GM18505 (cell line): Measurements from ENCODE around the gene CREB3L2.
"Not testable (repeated sequence)": the region's sequence is repeated elsewhere in the genome, so short reads cannot be mapped to it uniquely, and the experiment has no call there.

Source experiments
- ATAC-seq: cut with Tn5 transposase; IDR thresholded peaks from one replicate; pipeline ENCODE4 v1.9.1; 2021; ENCODE audit not compliant: unreplicated experiment
- POLR2A ChIP-seq: IDR thresholded peaks from 4 replicates; pipeline ENCODE4 v1.6.1; 2011; ENCODE audit warnings: borderline replicate concordance; ENCODE audit not compliant: insufficient read depth, insufficient read length; ENCODE audit errors: extremely low read depth

CREB3L2 gene, protein sequence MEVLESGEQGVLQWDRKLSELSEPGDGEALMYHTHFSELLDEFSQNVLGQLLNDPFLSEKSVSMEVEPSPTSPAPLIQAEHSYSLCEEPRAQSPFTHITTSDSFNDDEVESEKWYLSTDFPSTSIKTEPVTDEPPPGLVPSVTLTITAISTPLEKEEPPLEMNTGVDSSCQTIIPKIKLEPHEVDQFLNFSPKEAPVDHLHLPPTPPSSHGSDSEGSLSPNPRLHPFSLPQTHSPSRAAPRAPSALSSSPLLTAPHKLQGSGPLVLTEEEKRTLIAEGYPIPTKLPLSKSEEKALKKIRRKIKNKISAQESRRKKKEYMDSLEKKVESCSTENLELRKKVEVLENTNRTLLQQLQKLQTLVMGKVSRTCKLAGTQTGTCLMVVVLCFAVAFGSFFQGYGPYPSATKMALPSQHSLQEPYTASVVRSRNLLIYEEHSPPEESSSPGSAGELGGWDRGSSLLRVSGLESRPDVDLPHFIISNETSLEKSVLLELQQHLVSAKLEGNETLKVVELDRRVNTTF

DNA sequence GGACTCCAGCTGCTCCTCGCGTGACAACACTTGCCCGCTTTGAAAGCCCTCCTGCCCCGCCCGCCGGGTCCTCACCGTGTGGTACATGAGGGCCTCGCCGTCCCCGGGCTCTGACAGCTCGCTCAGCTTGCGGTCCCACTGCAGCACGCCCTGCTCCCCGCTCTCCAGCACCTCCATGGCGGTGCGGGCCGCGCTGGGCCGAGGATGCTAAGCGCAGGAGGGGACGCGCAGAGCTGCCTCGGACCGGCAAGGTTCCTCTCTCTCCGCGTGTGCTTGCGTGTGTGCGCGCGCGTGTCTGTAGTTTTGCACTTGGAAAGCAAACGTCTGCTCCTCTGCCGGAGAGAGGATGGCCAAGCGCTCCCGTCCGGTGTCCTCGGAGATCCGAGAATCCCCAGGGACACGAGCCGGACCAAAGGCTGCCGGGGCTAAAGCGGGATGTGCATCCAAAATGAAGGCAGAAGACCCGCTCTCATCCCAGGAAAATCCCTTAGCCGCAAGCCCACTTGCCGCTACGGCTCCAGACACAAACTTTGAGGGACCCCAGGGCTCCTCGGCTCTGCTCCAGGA is at the start of gene CREB3L2:
CREB3L2 (minus strand) TSS at position 558 of the 567 bp plus-strand sequence; CDS start at position 177, 381 bp downstream.
- ATAC-seq = peak; percentile 41
- TF ChIP-seq POLR2A = peak; percentile 58

DNA sequence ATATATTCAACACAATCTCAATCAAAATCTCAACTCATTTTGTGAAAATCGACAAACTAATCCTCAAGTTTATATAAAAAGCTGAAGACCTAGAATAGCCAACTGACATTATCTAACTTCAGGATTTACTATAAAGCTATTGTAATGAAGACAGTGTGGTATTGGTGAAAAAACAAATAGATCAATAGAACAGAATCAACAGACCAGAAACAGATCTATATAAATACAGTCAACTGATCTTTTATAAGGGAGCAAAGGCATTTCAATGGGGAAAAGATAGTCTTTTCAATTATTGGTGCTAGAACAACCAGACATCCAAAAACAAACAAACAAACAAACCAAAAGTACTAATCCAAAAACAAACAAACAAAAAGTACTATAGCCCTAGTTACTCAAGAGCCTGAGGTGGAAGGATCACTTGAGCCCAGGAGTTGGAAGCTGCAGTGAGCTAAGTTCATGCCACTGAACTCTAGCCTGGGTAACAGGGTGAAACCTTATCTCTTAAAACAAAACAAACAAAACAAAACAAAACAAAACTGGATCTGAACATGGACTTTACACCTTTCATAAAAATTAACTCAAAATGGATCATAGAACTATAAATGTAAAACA is 47.7 kb upstream of the CREB3L2 start:
- no peak for TF ChIP-seq POLR2A
- ATAC-seq = no peak

DNA sequence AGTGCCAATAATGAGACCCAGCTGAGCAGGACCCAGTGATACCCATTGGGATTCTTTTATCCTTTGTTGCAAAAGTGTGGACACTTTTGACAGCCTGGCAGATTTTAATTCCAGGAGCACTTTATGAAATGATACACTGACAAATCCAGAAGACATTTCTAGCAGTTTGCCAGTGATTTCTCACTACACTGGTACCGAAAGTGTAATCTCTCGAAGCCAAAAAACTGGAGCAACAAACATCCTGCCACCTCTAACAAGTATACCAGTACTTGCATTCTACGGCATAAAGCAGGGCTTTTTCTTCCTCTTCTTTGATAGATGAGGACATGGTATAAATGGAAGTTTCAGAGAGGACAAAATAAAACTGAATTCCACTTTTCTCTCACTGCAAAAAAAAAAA is 46.0 kb upstream of the CREB3L2 start:
- TF ChIP-seq POLR2A = no peak
- ATAC-seq = no peak

DNA sequence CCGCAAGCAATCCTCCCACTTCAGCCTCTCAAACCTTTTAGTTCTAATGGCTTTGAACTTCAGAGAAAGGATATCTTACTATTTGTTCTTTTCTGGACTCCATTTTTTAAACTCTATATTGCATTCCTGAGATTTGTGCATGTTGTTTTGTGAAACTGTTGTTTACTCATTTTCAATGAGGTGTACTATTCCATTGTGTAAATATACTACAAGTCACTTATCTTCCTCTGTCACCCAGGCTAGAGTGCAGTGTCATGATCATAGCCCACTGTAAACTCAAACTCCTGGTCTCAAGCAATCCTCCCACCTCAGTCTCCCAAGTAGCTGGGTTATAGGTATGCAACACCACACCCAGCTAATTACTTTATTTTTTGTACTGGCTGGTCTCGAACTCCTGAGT is 43.0 kb upstream of the CREB3L2 start:
- no peak for ATAC-seq
- TF ChIP-seq POLR2A = no peak

DNA sequence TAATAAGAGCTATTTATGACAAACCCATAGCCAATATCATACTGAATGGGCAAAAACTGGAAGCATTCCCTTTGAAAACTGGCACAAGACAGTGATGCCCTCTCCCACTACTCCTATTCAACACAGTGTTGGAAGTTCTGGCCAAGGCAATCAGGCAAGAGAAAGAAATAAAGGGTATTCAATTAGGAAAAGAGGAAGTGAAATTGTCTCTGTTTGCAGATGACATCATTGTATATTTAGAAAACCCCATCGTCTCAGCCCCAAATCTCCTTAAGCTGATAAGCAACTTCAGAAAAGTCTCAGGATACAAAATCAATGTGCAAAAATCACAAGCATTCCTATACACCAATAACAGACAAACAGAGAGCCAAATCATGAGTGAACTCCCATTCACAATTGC is 38.2 kb upstream of the CREB3L2 start:
- ATAC-seq = not testable (repeated sequence)

DNA sequence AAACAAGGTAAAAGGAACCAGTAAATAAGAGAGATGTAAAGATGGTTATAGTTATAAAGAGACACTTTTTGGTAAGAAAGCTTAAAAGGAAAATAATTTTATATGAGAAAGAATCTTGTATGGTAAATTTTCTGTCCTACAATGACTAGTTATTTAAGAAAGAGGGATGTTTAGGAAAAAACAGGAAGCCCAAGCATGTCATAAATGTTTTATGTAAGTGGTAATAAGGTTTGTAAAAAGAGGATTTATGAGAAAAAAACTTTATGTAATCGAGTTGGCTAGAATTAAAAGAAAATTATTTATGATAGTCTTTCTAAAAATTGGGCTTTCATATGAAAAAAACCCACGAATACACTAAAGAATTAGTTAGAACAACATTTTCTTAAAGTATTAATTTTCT is 34.2 kb upstream of the CREB3L2 start:
- no peak for ATAC-seq
- no peak for TF ChIP-seq POLR2A

DNA sequence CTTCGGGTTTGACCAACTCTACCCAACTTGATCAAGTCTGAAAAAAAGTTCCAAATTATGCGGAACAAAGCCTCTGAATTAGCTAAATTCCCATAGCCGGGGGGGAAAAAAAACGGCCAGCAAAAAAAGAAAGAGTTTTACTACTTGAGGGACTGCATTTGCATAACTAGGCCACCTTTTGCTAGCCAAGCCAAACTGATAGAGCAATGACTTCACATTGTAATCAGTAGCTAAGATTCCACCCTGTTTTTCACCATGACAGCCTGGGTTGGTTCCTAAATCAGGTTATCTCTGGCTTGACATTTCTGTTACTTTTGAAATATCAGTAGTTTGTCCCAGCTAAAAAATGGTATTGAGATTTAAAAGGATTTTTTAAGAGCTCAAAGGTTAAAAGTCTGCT is 31.4 kb upstream of the CREB3L2 start:
- TF ChIP-seq POLR2A = no peak
- ATAC-seq = no peak

DNA sequence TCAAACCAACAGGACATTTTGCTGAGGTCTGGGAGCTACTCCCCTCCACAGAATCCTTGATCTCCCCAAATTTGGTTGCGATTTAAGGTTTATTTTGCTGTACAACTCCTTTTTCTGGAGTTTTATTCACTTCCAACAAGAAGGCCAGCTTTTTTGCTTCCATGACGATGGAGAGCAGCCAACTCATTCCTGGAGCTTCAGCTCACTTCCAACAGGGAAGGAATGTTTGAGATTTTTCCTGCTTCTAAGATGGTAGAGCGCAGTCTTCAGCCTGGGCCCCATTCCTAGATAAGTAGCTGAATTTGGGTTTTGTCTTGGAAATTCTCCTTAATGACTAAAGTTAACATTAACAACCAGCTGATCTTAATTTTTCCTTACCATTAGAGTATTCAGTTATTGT is 30.9 kb upstream of the CREB3L2 start:
- no peak for TF ChIP-seq POLR2A
- no peak for ATAC-seq

DNA sequence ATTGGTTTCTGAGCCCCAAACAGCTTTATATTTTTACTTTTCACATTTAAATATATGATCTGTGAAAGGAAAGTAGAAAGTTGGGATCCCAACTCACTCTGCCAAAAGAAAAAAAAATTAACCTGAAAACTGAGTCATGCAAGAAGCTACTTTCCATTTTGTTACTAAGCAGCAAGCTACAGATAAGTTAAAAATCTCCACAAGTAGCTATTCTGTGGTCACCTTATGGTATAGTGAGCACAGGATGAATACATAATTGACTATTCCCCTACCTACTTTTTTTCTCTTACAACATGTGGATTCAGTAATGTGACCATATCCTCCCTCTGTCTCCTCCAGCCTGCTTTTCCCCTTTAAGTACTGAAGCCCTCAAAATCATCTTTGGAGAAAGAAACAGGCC is 30.3 kb upstream of the CREB3L2 start:
- no peak for ATAC-seq

DNA sequence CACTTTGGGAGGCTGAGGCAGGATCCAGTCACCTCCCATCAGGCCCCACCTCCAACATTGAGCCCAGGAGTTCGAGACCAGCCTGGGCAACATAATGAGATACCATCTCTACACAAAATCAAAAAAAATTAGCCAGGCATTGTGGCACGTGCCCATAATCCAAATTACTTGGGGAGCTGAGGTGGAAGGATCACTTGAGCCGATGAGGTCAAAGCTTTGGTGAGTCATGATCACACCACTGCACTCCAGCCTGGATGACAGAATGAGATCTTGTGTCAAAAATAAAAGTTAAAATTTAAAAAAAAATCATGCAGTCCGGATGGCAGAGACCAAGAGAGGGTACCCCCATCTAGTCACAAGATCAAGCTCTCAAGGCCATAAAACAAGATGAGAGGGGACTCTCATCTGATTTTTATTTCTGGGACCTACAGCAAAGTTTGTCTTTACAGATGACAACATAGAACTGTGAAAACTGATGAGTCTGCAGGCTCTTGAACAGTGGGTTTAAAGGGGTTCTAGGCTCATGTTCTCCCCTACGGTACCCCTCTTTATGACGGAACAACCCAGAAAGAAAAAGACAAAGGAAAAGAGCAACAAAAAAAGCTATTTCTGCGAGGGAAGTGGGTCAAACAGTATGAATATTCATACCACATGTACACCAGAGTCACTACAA is 28.9 kb upstream of the CREB3L2 start:
- no peak for ATAC-seq

More for the DNA sequence above, 30.3 kb upstream of the CREB3L2 start:
- no peak for TF ChIP-seq POLR2A

DNA sequence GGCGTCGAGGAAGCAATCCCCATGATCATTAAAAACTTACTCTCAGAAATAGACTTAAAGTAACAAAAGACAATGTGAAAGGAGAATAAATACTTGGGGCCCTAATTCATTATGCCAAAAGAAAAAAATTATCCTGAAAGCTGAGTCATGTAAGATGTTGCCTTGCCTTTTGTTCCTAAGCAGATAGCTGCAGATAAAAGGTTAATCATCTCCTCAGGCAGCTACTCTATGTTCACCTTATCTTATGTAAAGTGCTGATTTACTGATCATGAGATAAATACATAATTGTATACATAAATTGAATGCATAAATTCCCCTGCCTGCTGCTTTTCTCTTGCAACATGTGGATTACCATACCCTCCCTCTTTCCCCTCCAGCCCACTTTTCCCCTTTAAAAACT is 28.1 kb upstream of the CREB3L2 start:
- ATAC-seq = no peak

More for the DNA sequence above, 28.9 kb upstream of the CREB3L2 start:
- TF ChIP-seq POLR2A = no peak

DNA sequence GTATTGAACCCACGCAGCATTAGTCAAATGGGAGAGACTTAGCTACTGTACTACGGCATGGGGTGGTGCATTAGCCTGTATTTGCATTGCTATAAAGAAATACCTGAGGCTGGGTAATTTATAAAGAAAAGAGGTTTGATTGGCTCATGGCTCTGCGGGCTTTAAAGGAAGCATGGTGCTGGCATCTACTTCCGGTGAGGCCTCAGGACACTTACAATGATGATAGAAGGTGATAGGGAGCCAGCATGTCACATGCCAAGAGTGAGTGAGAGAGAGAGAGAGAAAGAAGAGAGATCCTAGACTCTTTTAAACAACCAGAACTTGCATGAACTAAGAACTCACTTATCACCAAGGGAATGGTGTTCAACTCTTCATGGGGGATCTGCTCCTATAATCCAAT is 27.2 kb upstream of the CREB3L2 start:
- ATAC-seq = no peak
- TF ChIP-seq POLR2A = no peak

More for the DNA sequence above, 28.1 kb upstream of the CREB3L2 start:
- TF ChIP-seq POLR2A = no peak

DNA sequence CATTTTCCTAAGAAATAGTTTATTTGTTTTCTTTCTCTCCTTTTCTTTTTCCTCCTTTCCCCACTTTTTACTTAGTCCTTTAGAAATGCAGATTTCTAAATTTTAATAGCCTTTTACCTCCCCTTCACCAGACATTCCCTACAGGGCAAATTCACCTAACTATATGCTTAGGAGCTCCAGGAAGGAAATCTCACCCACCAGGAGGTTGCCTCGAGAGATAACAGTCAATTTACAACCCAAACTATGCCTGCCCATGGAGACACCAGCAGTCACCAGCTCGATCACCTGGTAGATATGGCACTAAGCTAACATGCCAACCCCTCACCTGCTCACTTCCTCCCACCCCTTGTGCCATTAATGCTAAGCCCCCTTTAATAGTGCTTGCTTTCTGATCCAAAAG is 25.2 kb upstream of the CREB3L2 start:
- TF ChIP-seq POLR2A = no peak
- ATAC-seq = no peak

DNA sequence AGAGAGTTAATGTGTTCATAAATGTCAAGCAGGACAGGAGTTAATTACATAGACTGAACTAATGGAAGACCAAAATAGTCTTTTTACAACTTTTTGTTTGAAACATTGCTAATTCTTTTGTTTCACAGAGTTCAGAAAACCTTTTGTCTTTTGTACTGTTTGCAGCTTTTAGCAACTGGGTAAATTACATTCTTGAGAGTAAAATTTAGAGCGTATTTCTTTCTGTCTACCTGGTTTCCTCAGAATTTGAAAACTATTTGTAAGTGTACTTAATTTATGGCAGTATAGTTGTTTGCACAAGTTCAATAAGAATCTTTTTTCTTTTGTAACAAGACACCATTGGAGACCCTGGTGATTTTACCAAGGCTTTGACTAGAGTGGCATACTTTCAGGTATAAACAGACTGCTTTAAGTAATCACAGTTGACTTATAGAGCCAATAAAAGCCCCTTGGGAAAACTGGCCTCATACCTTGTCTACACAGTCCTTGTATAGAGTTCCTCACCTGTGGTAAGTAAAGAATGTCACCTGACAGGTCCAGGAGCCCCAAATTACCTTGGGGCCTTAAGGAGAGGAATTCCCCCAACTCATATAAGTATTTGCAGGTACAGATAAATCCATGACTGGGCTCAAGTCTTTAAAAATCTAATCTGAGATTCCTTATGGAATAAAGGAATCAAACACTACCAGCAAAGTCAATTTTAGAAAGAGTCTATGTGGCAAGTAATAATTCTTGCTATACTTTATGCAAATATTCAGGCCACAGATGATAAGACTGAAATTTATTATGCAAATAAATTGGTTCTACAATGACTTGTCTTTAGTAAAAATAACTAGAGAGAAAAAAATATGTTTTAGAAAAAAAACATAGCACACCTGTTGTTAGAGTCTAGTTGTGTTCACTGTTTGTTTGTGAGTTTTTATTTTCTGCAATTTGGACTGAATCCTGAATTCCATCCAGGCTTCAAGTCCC is 23.6 kb upstream of the CREB3L2 start:
- no peak for TF ChIP-seq POLR2A
- ATAC-seq = no peak
